Neural progenitor cell (in vitro differentiated cells): ENCODE measurements around the gene KIAA1958. TPM values are rescaled to one million over a fixed set of nuclear protein-coding genes. Genes with fewer than 3 reads are reported as not detected.

ENCODE experiments used
- DNase-seq: peaks from one replicate; pipeline ENCODE4 v3.0.0-alpha.2; 2016; ENCODE audit warnings: low spot score
- H2AFZ ChIP-seq: fragments of 200-600 bp; sonication (generic); replicated peaks from 2 replicates; pipeline ENCODE4 v1.6.1; 2016; ENCODE audit warnings: antibody characterized with exemption
- H3F3A ChIP-seq: fragments of 200-600 bp; sonication (generic); 2 replicates; pipeline ENCODE4 v1.6.1; 2016; ENCODE audit warnings: antibody characterized with exemption, low read depth
- H3K27ac ChIP-seq: fragments of 200-600 bp; sonication (generic); 2 replicates; pipeline ENCODE4 v1.5.1; 2016; ENCODE audit warnings: mild to moderate bottlenecking
- H3K27me3 ChIP-seq: fragments of 200-600 bp; sonication (generic); 2 replicates; pipeline ENCODE4 v1.6.1; 2016; ENCODE audit warnings: mild to moderate bottlenecking, moderate library complexity
- H3K36me3 ChIP-seq: fragments of 200-600 bp; sonication (generic); 2 replicates; pipeline ENCODE4 v1.5.1; 2016
- H3K4me1 ChIP-seq: fragments of 200-600 bp; sonication (generic); 2 replicates; pipeline ENCODE4 v1.6.1; 2016; ENCODE audit warnings: mixed run types
- H3K4me2 ChIP-seq: fragments of 200-600 bp; sonication (generic); 2 replicates; pipeline ENCODE4 v1.6.1; 2016
- H3K4me3 ChIP-seq: fragments of 200-600 bp; sonication (generic); 2 replicates; pipeline ENCODE4 v1.5.1; 2016
- H3K79me2 ChIP-seq: fragments of 200-600 bp; sonication (generic); 2 replicates; pipeline ENCODE4 v1.6.1; 2016; ENCODE audit warnings: low read depth
- H3K9ac ChIP-seq: fragments of 200-600 bp; sonication (generic); 2 replicates; pipeline ENCODE4 v1.6.1; 2016
- H3K9me3 ChIP-seq: fragments of 200-600 bp; sonication (generic); 2 replicates; pipeline ENCODE4 v1.5.1; 2016; ENCODE audit warnings: low read depth
- H4K20me1 ChIP-seq: fragments of 200-600 bp; sonication (generic); 2 replicates; pipeline ENCODE4 v1.6.1; 2016; ENCODE audit warnings: low read depth
- H3K27ac Mint-ChIP-seq: 3 replicates; pipeline ENCODE4 v1.8.0; 2021; ENCODE audit warnings: mixed read lengths
- H3K27me3 Mint-ChIP-seq: 2 replicates; pipeline ENCODE4 v1.8.0; 2022; ENCODE audit warnings: low read depth, mild to moderate bottlenecking, inconsistent platforms, moderate library complexity, mixed read lengths; ENCODE audit not compliant: insufficient read depth
- H3K36me3 Mint-ChIP-seq: 3 replicates; pipeline ENCODE4 v1.8.0; 2021; ENCODE audit warnings: mixed read lengths
- H3K4me1 Mint-ChIP-seq: 3 replicates; pipeline ENCODE4 v1.8.0; 2021; ENCODE audit warnings: mixed read lengths
- H3K4me3 Mint-ChIP-seq: 3 replicates; pipeline ENCODE4 v1.8.0; 2021; ENCODE audit warnings: mild to moderate bottlenecking, moderate library complexity, mixed read lengths
- H3K9me3 Mint-ChIP-seq: 3 replicates; pipeline ENCODE4 v1.8.0; 2020; ENCODE audit warnings: mixed read lengths
- EZH2 ChIP-seq: fragments of 200-600 bp; sonication (generic); IDR thresholded peaks from 2 replicates; pipeline ENCODE4 v1.6.1; 2017; ENCODE audit warnings: antibody characterized with exemption, mild to moderate bottlenecking, moderate library complexity
- EZH2phosphoT487 ChIP-seq: fragments of 200-600 bp; sonication (generic); IDR thresholded peaks from 2 replicates; pipeline ENCODE4 v1.6.1; 2017; ENCODE audit warnings: antibody characterized with exemption
- total RNA-seq: library from RNA; depleted of rRNA; stranded (reverse); fragments of >200 nt; gene quantifications from 2 replicates; pipeline ENCODE4 v1.2.3, GENCODE V29; 2015; ENCODE audit warnings: low replicate concordance
- TF ChIP-seq, protein P1 (sequence below): fragments of 200-600 bp; sonication (generic); IDR thresholded peaks from 2 replicates; pipeline ENCODE4 v1.5.1; 2017; ENCODE audit warnings: antibody characterized with exemption, mild to moderate bottlenecking

The KIAA1958 gene
- total RNA-seq, 1 donor from 2014 or later = 31.4 TPM

DNA sequence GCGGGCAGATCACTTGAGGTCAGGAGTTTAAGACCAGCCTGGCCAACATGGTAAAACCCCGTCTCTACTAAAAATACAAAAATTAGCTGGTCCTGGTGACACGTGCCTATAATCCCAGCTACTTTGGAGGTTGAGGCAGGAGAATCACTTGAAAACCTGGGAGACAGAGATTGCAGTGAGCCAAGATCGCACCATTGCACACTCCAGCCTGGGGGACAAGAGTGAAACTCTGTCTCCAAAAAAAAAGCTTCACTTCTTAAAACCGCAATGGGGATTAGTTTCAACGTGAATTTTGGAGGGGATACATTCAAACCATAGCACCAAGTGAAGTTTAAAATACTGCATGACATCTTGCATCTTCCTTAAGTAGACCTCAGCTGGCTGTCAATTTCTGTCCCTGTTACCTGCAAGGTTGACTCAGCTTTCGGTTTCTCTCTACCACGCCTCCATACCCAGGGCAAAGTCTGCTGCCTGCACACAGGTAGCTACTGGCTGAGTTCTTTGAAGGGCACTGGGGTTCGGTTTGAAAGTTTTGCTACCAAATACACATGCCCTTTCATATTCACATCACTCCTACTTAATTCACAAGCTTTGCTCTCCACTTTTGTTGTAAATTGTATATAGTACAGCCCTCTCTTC lies 69.3 kb downstream of the KIAA1958 start:
- H3K4me1 Mint-ChIP-seq = peaks cover 10% of the 10 kb centered on the region
- TF ChIP-seq EZH2phosphoT487 (no peak), EZH2 (no peak)
- TF ChIP-seq, protein P1, sequence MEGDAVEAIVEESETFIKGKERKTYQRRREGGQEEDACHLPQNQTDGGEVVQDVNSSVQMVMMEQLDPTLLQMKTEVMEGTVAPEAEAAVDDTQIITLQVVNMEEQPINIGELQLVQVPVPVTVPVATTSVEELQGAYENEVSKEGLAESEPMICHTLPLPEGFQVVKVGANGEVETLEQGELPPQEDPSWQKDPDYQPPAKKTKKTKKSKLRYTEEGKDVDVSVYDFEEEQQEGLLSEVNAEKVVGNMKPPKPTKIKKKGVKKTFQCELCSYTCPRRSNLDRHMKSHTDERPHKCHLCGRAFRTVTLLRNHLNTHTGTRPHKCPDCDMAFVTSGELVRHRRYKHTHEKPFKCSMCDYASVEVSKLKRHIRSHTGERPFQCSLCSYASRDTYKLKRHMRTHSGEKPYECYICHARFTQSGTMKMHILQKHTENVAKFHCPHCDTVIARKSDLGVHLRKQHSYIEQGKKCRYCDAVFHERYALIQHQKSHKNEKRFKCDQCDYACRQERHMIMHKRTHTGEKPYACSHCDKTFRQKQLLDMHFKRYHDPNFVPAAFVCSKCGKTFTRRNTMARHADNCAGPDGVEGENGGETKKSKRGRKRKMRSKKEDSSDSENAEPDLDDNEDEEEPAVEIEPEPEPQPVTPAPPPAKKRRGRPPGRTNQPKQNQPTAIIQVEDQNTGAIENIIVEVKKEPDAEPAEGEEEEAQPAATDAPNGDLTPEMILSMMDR = no peak

DNA sequence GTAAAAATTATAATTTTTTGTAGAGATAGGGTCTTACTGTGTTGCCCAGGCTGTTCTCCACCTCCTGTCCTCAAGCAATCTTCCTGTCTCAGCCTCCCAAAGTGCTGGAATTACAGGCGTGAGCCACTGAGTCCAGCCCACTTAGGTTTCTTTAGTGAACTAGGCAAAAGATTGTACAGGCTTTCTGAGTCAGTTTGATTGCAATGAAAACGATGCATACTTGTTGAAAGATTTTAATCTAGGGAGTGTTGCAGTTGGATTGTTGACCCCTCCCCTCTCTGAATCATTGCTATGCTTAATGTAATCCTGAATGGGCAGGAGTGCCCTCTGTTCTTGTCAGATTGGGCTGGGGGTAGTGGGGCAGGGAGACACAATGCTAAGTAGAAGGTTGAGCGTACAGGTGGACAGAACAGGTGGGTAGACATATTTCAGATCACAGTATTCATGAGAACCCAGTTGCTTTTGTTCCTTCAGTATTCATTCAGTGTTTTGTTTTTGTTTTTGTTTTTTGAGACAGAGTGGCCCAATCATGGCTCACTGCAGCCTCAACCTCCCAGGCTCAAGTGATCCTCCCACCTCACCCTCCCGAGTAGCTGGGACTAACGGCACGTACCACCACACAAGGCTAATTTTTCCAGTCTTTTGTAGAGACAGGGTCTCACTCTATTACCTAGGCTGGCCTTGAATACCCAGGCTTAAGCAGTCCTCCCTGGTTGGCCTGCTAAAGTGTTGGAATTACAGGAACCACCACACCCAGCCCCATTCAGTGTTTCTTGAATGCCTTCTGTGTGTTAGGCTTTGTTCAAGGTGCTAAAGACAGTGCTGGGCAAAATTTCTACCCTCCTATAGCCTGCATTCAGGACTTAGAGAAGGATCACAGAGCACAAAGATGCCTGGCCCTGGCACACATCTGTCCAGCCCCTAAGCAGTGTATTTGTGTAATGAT lies 70.1 kb downstream of the KIAA1958 start:
- Mint-ChIP-seq H3K36me3 (peaks cover 18% of the 10 kb centered on the region), H3K4me1 (peaks cover 5% of the 10 kb centered on the region)

More for the DNA sequence above, 69.3 kb downstream of the KIAA1958 start:
- H4K20me1 ChIP-seq = peaks cover 80% of the 10 kb centered on the region
- no peaks in the 10 kb centered on the region for H3K27me3 ChIP-seq
- Mint-ChIP-seq H3K36me3 (peaks cover 18% of the 10 kb centered on the region), H3K4me3 (no peak overlapping the region), H3K27ac (no peak overlapping the region), H3K27me3 (peaks cover 7% of the 10 kb centered on the region), H3K9me3 (peaks cover 8% of the 10 kb centered on the region)
- peaks cover 23% of the 10 kb centered on the region for H3F3A ChIP-seq
- DNase-seq = no peak
- H3K27ac ChIP-seq = no peak overlapping the region
- H3K9ac ChIP-seq = no peak overlapping the region
- no peak overlapping the region for H3K4me3 ChIP-seq
- H2AFZ ChIP-seq = no peak overlapping the region
- peaks cover 30% of the 10 kb centered on the region for H3K4me1 ChIP-seq
- H3K36me3 ChIP-seq = no peaks in the 10 kb centered on the region
- H3K79me2 ChIP-seq = peaks cover 96% of the 10 kb centered on the region
- no peaks in the 10 kb centered on the region for H3K9me3 ChIP-seq
- no peak overlapping the region for H3K4me2 ChIP-seq

DNA sequence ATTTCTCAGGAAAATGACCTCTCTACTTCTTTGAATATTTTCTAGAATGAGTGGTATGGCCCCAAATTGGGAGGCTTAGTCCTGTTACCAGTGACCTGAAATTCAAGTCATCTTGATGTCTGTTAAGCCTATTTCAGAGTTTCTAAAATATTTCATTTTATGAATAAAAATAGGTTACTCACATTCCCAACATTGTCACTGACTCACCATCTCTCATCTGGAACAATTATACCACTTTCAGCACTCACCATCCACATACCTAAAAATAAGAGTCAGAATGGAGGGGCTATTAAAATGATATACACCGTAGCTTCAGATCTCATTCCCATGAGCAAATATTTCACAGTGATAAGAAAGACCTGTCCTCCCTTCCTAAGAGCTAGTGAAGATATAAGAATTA lies 71.8 kb downstream of the KIAA1958 start:
- Mint-ChIP-seq H3K36me3 (peaks cover 18% of the 10 kb centered on the region), H3K9me3 (peaks cover 8% of the 10 kb centered on the region), H3K27ac (no peak overlapping the region), H3K4me1 (no peaks in the 10 kb centered on the region), H3K4me3 (no peak overlapping the region), H3K27me3 (peaks cover 7% of the 10 kb centered on the region)
- Histone ChIP-seq H3K27ac (no peak overlapping the region), H3K4me1 (peaks cover 12% of the 10 kb centered on the region), H3K4me2 (no peak overlapping the region), H3F3A (peaks cover 11% of the 10 kb centered on the region), H3K79me2 (peaks cover 96% of the 10 kb centered on the region), H3K9me3 (no peaks in the 10 kb centered on the region), H4K20me1 (peaks cover 71% of the 10 kb centered on the region), H3K36me3 (no peaks in the 10 kb centered on the region), H3K27me3 (no peaks in the 10 kb centered on the region), H3K9ac (no peak overlapping the region), H2AFZ (no peak overlapping the region), H3K4me3 (no peak overlapping the region)
- TF ChIP-seq, protein P1 = no peak
- TF ChIP-seq EZH2 (no peak), EZH2phosphoT487 (no peak)
- no peak for DNase-seq

More for the DNA sequence above, 70.1 kb downstream of the KIAA1958 start:
- Histone ChIP-seq H3K4me1 (peaks cover 22% of the 10 kb centered on the region), H3K9ac (no peak overlapping the region), H3K4me3 (no peak overlapping the region), H3K79me2 (peaks cover 96% of the 10 kb centered on the region), H2AFZ (no peak overlapping the region), H3K27ac (no peak overlapping the region), H4K20me1 (peaks cover 79% of the 10 kb centered on the region), H3F3A (peaks cover 19% of the 10 kb centered on the region), H3K4me2 (no peak overlapping the region), H3K27me3 (no peaks in the 10 kb centered on the region), H3K9me3 (no peaks in the 10 kb centered on the region), H3K36me3 (no peaks in the 10 kb centered on the region)
- no peak overlapping the region for H3K4me3 Mint-ChIP-seq
- H3K9me3 Mint-ChIP-seq = peaks cover 8% of the 10 kb centered on the region
- peaks cover 7% of the 10 kb centered on the region for H3K27me3 Mint-ChIP-seq
- H3K27ac Mint-ChIP-seq = no peak overlapping the region
- DNase-seq = peak; percentile 18
- no peak for TF ChIP-seq EZH2
